K562 (cell line): ENCODE results near the gene IPPK. TPM values are rescaled to one million over a fixed set of nuclear protein-coding genes. Genes with fewer than 3 reads are reported as not detected.

Experiments
- ATAC-seq: fragments of 200-7000 bp; cut with Tn5 transposase; 3 replicates; pipeline ENCODE4 v1.9.1; 2020; ENCODE audit warnings: moderate library complexity
- BruUV-seq: library from RNA; stranded (reverse); fragments of 400-500 nt; replicated peaks from 2 replicates; lab custom pipeline; 2021; lab: Mats Ljungman, UMichigan
- CTCF ChIA-PET: fragments of 300-600 bp; formaldehyde crosslinking; extraction: SDS; loops from one replicate; lab custom pipeline; 2021; ENCODE audit warnings: low intra/inter-chr PET ratio; lab: Yijun Ruan, JAX
- POLR2A ChIA-PET: fragments of 300-600, 350-650 bp; sonication (Branson Sonifier 250); formaldehyde crosslinking; extraction: SDS; loops from one replicate; lab custom pipeline; 2021; ENCODE audit warnings: antibody characterized with exemption, inconsistent platforms; lab: Yijun Ruan, JAX
- DNase-seq, 4 experiments: peaks; one replicate each; pipeline versions ENCODE4 v3.0.0 to v3.0.0-alpha.2; 2011 to 2018; ENCODE audit warnings: low spot score in 3 of 4, mixed read lengths in 3 of 4; ENCODE audit errors: extremely low read depth in 1 of 4
- FAIRE-seq: peaks from 2 replicates; lab custom pipeline; 2011; peaks lifted over from hg19 to GRCh38; lab: Jason Lieb, UNC
- H2AFZ ChIP-seq: 2 replicates; pipeline ENCODE4 v1.6.0; 2011; ENCODE audit warnings: low read depth, low read length, control low read depth, inconsistent platforms
- H3K27ac ChIP-seq: fragments of 200-600 bp; 3 replicates; pipeline ENCODE4 v1.8.0; 2011; ENCODE audit warnings: low read depth, mild to moderate bottlenecking, control low read depth, inconsistent platforms, low read length, moderate library complexity, mixed read lengths; ENCODE audit errors: extremely low read depth
- H3K27me3 ChIP-seq, 2 experiments: fragments of 300-600 bp in 1 of 2; 2 replicates in 1 of 2; 3 replicates in 1 of 2; pipeline versions ENCODE4 v1.6.0 to v1.8.0; 2011; ENCODE audit warnings: inconsistent platforms in 2 of 2, low read length in 2 of 2, mild to moderate bottlenecking in 1 of 2, mixed read lengths in 1 of 2, moderate library complexity in 1 of 2; ENCODE audit not compliant: control insufficient read depth in 2 of 2, insufficient read depth in 2 of 2
- H3K36me3 ChIP-seq: fragments of 300-600 bp; 3 replicates; pipeline ENCODE4 v1.8.0; 2011; ENCODE audit warnings: mild to moderate bottlenecking, low read length, inconsistent platforms; ENCODE audit not compliant: control insufficient read depth, insufficient read depth
- H3K4me1 ChIP-seq, 2 experiments: fragments of 200-600 bp in 1 of 2; replicated peaks in 1 of 2; 2 replicates in 1 of 2; 3 replicates in 1 of 2; pipeline versions ENCODE4 v1.5.1 to v1.8.0; 2011; ENCODE audit warnings: inconsistent platforms in 2 of 2, low read length in 2 of 2, mild to moderate bottlenecking in 1 of 2, mixed read lengths in 1 of 2, moderate library complexity in 1 of 2; ENCODE audit not compliant: control insufficient read depth in 2 of 2, insufficient read depth in 2 of 2
- H3K4me2 ChIP-seq: 2 replicates; pipeline ENCODE4 v1.6.1; 2011; ENCODE audit warnings: low read length, control low read depth, inconsistent platforms, mixed read lengths; ENCODE audit not compliant: insufficient read depth
- H3K4me3 ChIP-seq: fragments of 200-600 bp; sonication (generic), shearing (Covaris generic); 2 replicates; pipeline ENCODE4 v1.5.1; 2016; ENCODE audit warnings: control low read depth, inconsistent platforms
- H3K79me2 ChIP-seq: fragments of 200-600 bp; 3 replicates; pipeline ENCODE4 v1.8.0; 2011; ENCODE audit warnings: low read length, inconsistent platforms; ENCODE audit not compliant: control insufficient read depth, insufficient read depth
- H3K9ac ChIP-seq, 2 experiments: 2 replicates each; pipeline versions ENCODE4 v1.6.0 to v1.6.1; 2011; ENCODE audit warnings: low read depth in 2 of 2, low read length in 2 of 2, control low read depth in 1 of 2, inconsistent platforms in 1 of 2, mild to moderate bottlenecking in 1 of 2, mixed read lengths in 1 of 2; ENCODE audit not compliant: insufficient read depth in 1 of 2
- H3K9me1 ChIP-seq: one replicate; pipeline ENCODE4 v1.6.0; 2011; ENCODE audit warnings: inconsistent platforms, mild to moderate bottlenecking, low read length, moderate library complexity; ENCODE audit not compliant: control insufficient read depth, insufficient read depth
- H3K9me3 ChIP-seq: replicated peaks from 2 replicates; pipeline ENCODE4 v1.5.1; 2011; ENCODE audit warnings: low read depth, low read length, inconsistent platforms; ENCODE audit not compliant: control insufficient read depth, insufficient read depth
- H4K20me1 ChIP-seq: replicated peaks from 2 replicates; pipeline ENCODE4 v1.6.1; 2011; ENCODE audit warnings: low read length, inconsistent platforms, mixed read lengths; ENCODE audit not compliant: control insufficient read depth, insufficient read depth
- ATF2 ChIP-seq: sonication (generic); formaldehyde crosslinking; IDR thresholded peaks from 2 replicates; pipeline ENCODE4 v1.8.1; 2022; ENCODE audit warnings: missing genetic modification reagents
- BMI1 ChIP-seq: fragments of 150-350 bp; IDR thresholded peaks from 2 replicates; pipeline ENCODE4 v1.6.1; 2014; ENCODE audit warnings: low read length
- E2F3 ChIP-seq: fragments of 250-450 bp; sonication (Bioruptor Pico); IDR thresholded peaks from 2 replicates; pipeline ENCODE4 v1.4.0; 2020; ENCODE audit warnings: mild to moderate bottlenecking
- HOMEZ ChIP-seq: fragments of 250-450 bp; sonication (Bioruptor Pico); IDR thresholded peaks from 2 replicates; pipeline ENCODE4 v1.4.0; 2020; ENCODE audit warnings: mild to moderate bottlenecking, moderate library complexity
- RBM25 ChIP-seq: fragments of 200-400 bp; formaldehyde crosslinking; IDR thresholded peaks from 2 replicates; pipeline ENCODE4 v1.6.1; 2018; ENCODE audit warnings: low read length, low read depth, moderate library complexity; ENCODE audit not compliant: severe bottlenecking
- TCF15 ChIP-seq: fragments of 250-450 bp; sonication (Bioruptor Pico); IDR thresholded peaks from 2 replicates; pipeline ENCODE4 v1.8.0; 2022; ENCODE audit warnings: moderate library complexity, mild to moderate bottlenecking, inconsistent platforms
- ZKSCAN3 ChIP-seq: fragments of 250-450 bp; sonication (Bioruptor Pico); IDR thresholded peaks from 2 replicates; pipeline ENCODE4 v1.4.0; 2020
- ZNF431 ChIP-seq: sonication (generic); formaldehyde crosslinking; IDR thresholded peaks from 2 replicates; pipeline ENCODE4 v1.8.0; 2022; ENCODE audit warnings: mild to moderate bottlenecking, missing genetic modification reagents
- WGBS: fragments of 100-300 bp; shearing (Covaris generic); methylation state at CpG from one replicate; pipeline ENCODE4 v1.1.6; 2016; ENCODE audit warnings: low coverage, mixed read lengths; ENCODE audit not compliant: insufficient coverage; ENCODE audit errors: missing lambda C conversion rate; 5-methylcytosine and 5-hydroxymethylcytosine counted together
- in situ Hi-C: fragments of 300-500 bp; cut with MboI; formaldehyde crosslinking; loops from 4 replicates; pipeline ENCODE4 v1.15.0; 2018; ENCODE audit warnings: inconsistent platforms, mixed read lengths
- intact Hi-C: fragments of 100-400 bp; cut with micrococcal nuclease; formaldehyde crosslinking; loops from 2 replicates; pipeline ENCODE4 v1.14.2; 2022
- polyA plus RNA-seq, 8 experiments: library from polyadenylated mRNA; depleted of rRNA in 4 of 8; stranded (reverse) in 5 of 8; unstranded in 3 of 8; fragments of >200 nt; fragmentation: Nextera tagmentation in 2 of 8; fragmentation: Illumina TruSeq in 1 of 8; extraction: Ambion mirVana in 2 of 8; extraction: Trizol in 1 of 8; gene quantifications; 2 replicates each; pipeline versions ENCODE4 v1.2.1 to v1.2.3, GENCODE V29; 2011 to 2014; ENCODE audit warnings: inconsistent platforms in 1 of 8, missing spikeins in 1 of 8
- total RNA-seq, 7 experiments: library from RNA; depleted of rRNA in 6 of 7; stranded (reverse); fragments of >200 nt in 6 of 7; fragmentation: Illumina TruSeq in 2 of 7; extraction: Trizol in 2 of 7; gene quantifications; 2 replicates each; pipeline versions ENCODE4 v1.2.1 to v1.2.3, GENCODE V29; 2011 to 2021; ENCODE audit warnings: low replicate concordance in 1 of 7

The IPPK gene
- total and polyA plus RNA-seq, 9 of the 15 experiments (the other 6 are each of a cell fraction or from before 2014, with no cell fraction given): 3.1 to 22.2 (median 11.2) TPM

- H3K27me3 ChIP-seq: no peaks in the 10 kb centered on the region
- H2AFZ ChIP-seq: no peak overlapping the region
- H3K4me2 ChIP-seq: no peak overlapping the region
- H3K36me3 ChIP-seq: peaks cover 82% of the 10 kb centered on the region
- 90% methylated on average over 5 of the region's 8 CpGs for WGBS
- no peaks in the 10 kb centered on the region for H3K9me3 ChIP-seq
- H4K20me1 ChIP-seq: no peaks in the 10 kb centered on the region; the same call in 1 of the 2 replicates
- H3K4me1 ChIP-seq: no peaks in the 10 kb centered on the region
- ChIA-PET POLR2A (interaction anchor here (0.6 kb wide), 1 partner anchor 334 kb away, joined by 5 read pairs; no protein-coding TSS in a partner anchor), CTCF (no interaction called here)
- BruUV-seq: no TSS peak
- TF ChIP-seq ATF2 (CRISPR knock-in tag) (no peak), TCF15 (CRISPR knock-in tag) (no peak), HOMEZ (CRISPR knock-in tag) (no peak), E2F3 (CRISPR knock-in tag) (no peak), RBM25 (no peak), ZNF431 (no peak), BMI1 (no peak), ZKSCAN3 (CRISPR knock-in tag) (no peak)
- H3K4me3 ChIP-seq: no peak overlapping the region
- ATAC-seq (no peak), FAIRE-seq (no peak), DNase-seq (no peak)
- no peaks in the 10 kb centered on the region for H3K9me1 ChIP-seq
- H3K9ac ChIP-seq: peak overlapping the region in 1 of 2 experiments; percentile 26; a peak in 1 of 4 replicates
- no peak overlapping the region for H3K27ac ChIP-seq
- in situ Hi-C loops (no loop called here), intact Hi-C loops (no loop called here)
- H3K79me2 ChIP-seq: no peaks in the 10 kb centered on the region
Observed at GRCh38 chr9:92642041-92642451, 27.9 kb downstream of the IPPK start.
